Central memory CD8-positive, alpha-beta T cell (primary cell): ENCODE data around the gene XRN1.

ENCODE experiments used
- ATAC-seq: fragments of 150-1000 bp; cut with Tn5 transposase; replicated peaks from 2 replicates; pipeline ENCODE4 v1.10.0; 2022; ENCODE audit warnings: mild to moderate bottlenecking, moderate FRiP score, moderate number of reproducible peaks; ENCODE audit not compliant: poor library complexity, severe bottlenecking; ENCODE audit errors: extremely low read depth
- DNase-seq, 2 donors: peaks; one replicate each; pipeline ENCODE4 v3.0.0; 2021; ENCODE audit warnings: low spot score in 2 of 2
- H3K27ac Mint-ChIP-seq: one replicate; pipeline ENCODE4 v1.8.0; 2022; ENCODE audit warnings: low read depth, mild to moderate bottlenecking, moderate library complexity, mixed read lengths
- H3K27me3 Mint-ChIP-seq: one replicate; pipeline ENCODE4 v1.8.0; 2022; ENCODE audit warnings: mixed read lengths
- H3K36me3 Mint-ChIP-seq: one replicate; pipeline ENCODE4 v1.8.0; 2022; ENCODE audit warnings: mild to moderate bottlenecking, moderate library complexity, mixed read lengths; ENCODE audit not compliant: insufficient read depth
- H3K4me1 Mint-ChIP-seq: one replicate; pipeline ENCODE4 v1.8.0; 2022; ENCODE audit warnings: mixed read lengths
- H3K4me3 Mint-ChIP-seq: one replicate; pipeline ENCODE4 v1.8.0; 2022; ENCODE audit warnings: mild to moderate bottlenecking, moderate library complexity, mixed read lengths
- H3K9me3 Mint-ChIP-seq: one replicate; pipeline ENCODE4 v1.8.0; 2022; ENCODE audit warnings: mixed read lengths

The XRN1 gene

GRCh38 chr3:142447852-142448823, at the start of gene XRN1:
XRN1 (minus strand) TSS chr3:142448037; CDS start chr3:142447944, 93 bp downstream.
- peaks cover 49% of the 10 kb centered on the region for H3K4me1 Mint-ChIP-seq
- H3K4me3 Mint-ChIP-seq, result peak within 1 kb of the TSS; percentile 99
- ATAC-seq (peak; percentile 93), DNase-seq (peak; percentile 89 to 94)
- no peaks in the 10 kb centered on the region for H3K9me3 Mint-ChIP-seq
- peak within 1 kb of the TSS; percentile 100 for H3K27ac Mint-ChIP-seq
- H3K36me3 Mint-ChIP-seq, result peaks cover 17% of the 10 kb centered on the region
- no peaks in the 10 kb centered on the region for H3K27me3 Mint-ChIP-seq

GRCh38 chr3:142495103-142495502, 47.3 kb upstream of the XRN1 start:
- Mint-ChIP-seq H3K27ac (no peak overlapping the region), H3K27me3 (no peaks in the 10 kb centered on the region), H3K9me3 (no peaks in the 10 kb centered on the region), H3K36me3 (peaks cover 49% of the 10 kb centered on the region), H3K4me1 (no peaks in the 10 kb centered on the region), H3K4me3 (no peak overlapping the region)
- no peak for DNase-seq
- no peak for ATAC-seq

- Mint-ChIP-seq H3K4me3 (no peak overlapping the region), H3K36me3 (peaks cover 47% of the 10 kb centered on the region), H3K27me3 (no peaks in the 10 kb centered on the region), H3K27ac (no peak overlapping the region), H3K4me1 (no peaks in the 10 kb centered on the region), H3K9me3 (no peaks in the 10 kb centered on the region)
- DNase-seq (no peak), ATAC-seq (no peak)
Observed at GRCh38 chr3:142492184-142492583, 44.3 kb upstream of the XRN1 start.

- Mint-ChIP-seq H3K27ac (no peak overlapping the region), H3K9me3 (no peaks in the 10 kb centered on the region), H3K4me1 (no peaks in the 10 kb centered on the region), H3K27me3 (no peaks in the 10 kb centered on the region), H3K36me3 (peaks cover 50% of the 10 kb centered on the region), H3K4me3 (no peak overlapping the region)
- ATAC-seq (no peak), DNase-seq (no peak)
Observed at GRCh38 chr3:142489572-142490323, 41.9 kb upstream of the XRN1 start.

- no peak for DNase-seq
Observed at GRCh38 chr3:142484912-142485435, 37.1 kb upstream of the XRN1 start.

GRCh38 chr3:142481196-142481595, 33.4 kb upstream of the XRN1 start:
- Mint-ChIP-seq H3K27ac (no peak overlapping the region), H3K4me3 (no peak overlapping the region), H3K36me3 (peaks cover 32% of the 10 kb centered on the region), H3K27me3 (no peaks in the 10 kb centered on the region), H3K9me3 (no peaks in the 10 kb centered on the region), H3K4me1 (no peaks in the 10 kb centered on the region)
- no peak for DNase-seq
- no peak for ATAC-seq

More at GRCh38 chr3:142484912-142485435, 37.1 kb upstream of the XRN1 start:
- Mint-ChIP-seq H3K36me3 (peaks cover 42% of the 10 kb centered on the region), H3K27ac (no peak overlapping the region), H3K27me3 (no peaks in the 10 kb centered on the region), H3K9me3 (no peaks in the 10 kb centered on the region), H3K4me3 (no peak overlapping the region), H3K4me1 (no peaks in the 10 kb centered on the region)
- no peak for ATAC-seq

GRCh38 chr3:142470826-142471225, 23.0 kb upstream of the XRN1 start:
- H3K27ac Mint-ChIP-seq, result no peak overlapping the region
- H3K36me3 Mint-ChIP-seq, result peaks cover 9% of the 10 kb centered on the region
- H3K4me3 Mint-ChIP-seq, result no peak overlapping the region
- no peaks in the 10 kb centered on the region for H3K27me3 Mint-ChIP-seq
- ATAC-seq, result no peak
- no peak for DNase-seq
- no peaks in the 10 kb centered on the region for H3K9me3 Mint-ChIP-seq
- H3K4me1 Mint-ChIP-seq, result no peaks in the 10 kb centered on the region

GRCh38 chr3:142468456-142468855, 20.6 kb upstream of the XRN1 start:
- DNase-seq, result no peak
- Mint-ChIP-seq H3K4me1 (no peaks in the 10 kb centered on the region), H3K27me3 (no peaks in the 10 kb centered on the region), H3K9me3 (no peaks in the 10 kb centered on the region), H3K36me3 (peaks cover 19% of the 10 kb centered on the region), H3K4me3 (no peak overlapping the region), H3K27ac (no peak overlapping the region)
- no peak for ATAC-seq

- Mint-ChIP-seq H3K27ac (no peak overlapping the region), H3K4me3 (no peak overlapping the region), H3K4me1 (no peaks in the 10 kb centered on the region), H3K36me3 (peaks cover 19% of the 10 kb centered on the region), H3K27me3 (no peaks in the 10 kb centered on the region), H3K9me3 (no peaks in the 10 kb centered on the region)
- no peak for DNase-seq
- ATAC-seq, result no peak
Observed at GRCh38 chr3:142467768-142468167, 19.9 kb upstream of the XRN1 start.

GRCh38 chr3:142460689-142461088, 12.9 kb upstream of the XRN1 start:
- ATAC-seq (no peak), DNase-seq (no peak)
- Mint-ChIP-seq H3K4me3 (no peak overlapping the region), H3K9me3 (no peaks in the 10 kb centered on the region), H3K36me3 (peaks cover 20% of the 10 kb centered on the region), H3K27ac (no peak overlapping the region), H3K4me1 (no peaks in the 10 kb centered on the region), H3K27me3 (no peaks in the 10 kb centered on the region)

- Mint-ChIP-seq H3K27ac (no peak overlapping the region), H3K36me3 (peaks cover 16% of the 10 kb centered on the region), H3K4me1 (no peaks in the 10 kb centered on the region), H3K4me3 (no peak overlapping the region), H3K27me3 (no peaks in the 10 kb centered on the region), H3K9me3 (no peaks in the 10 kb centered on the region)
- no peak for DNase-seq
- ATAC-seq, result no peak
Observed at GRCh38 chr3:142459929-142460328, 12.1 kb upstream of the XRN1 start.

GRCh38 chr3:142459096-142459495, 11.3 kb upstream of the XRN1 start:
- H3K9me3 Mint-ChIP-seq, result no peaks in the 10 kb centered on the region
- H3K27ac Mint-ChIP-seq, result no peak overlapping the region
- ATAC-seq (no peak), DNase-seq (no peak)
- peaks cover 17% of the 10 kb centered on the region for H3K36me3 Mint-ChIP-seq
- H3K4me3 Mint-ChIP-seq, result no peak overlapping the region
- no peaks in the 10 kb centered on the region for H3K4me1 Mint-ChIP-seq
- no peaks in the 10 kb centered on the region for H3K27me3 Mint-ChIP-seq
